Gastrocnemius medialis (tissue), 4 donors: Measurements from ENCODE around the gene GULP1.

Experiments used
- POLR2A ChIP-seq, 2 donors: fragments of 450-650 bp; IDR thresholded peaks; one replicate each; pipeline ENCODE4 v1.6.1; 2017; ENCODE audit warnings: antibody characterized with exemption in 2 of 2, mild to moderate bottlenecking in 2 of 2, moderate library complexity in 2 of 2
- TF ChIP-seq, protein P1 (sequence below), 5 experiments: fragments of 450-650 bp in 3 of 5; fragments of 200-600 bp in 2 of 5; sonication (generic) in 2 of 5; IDR thresholded peaks in 4 of 5; conservative IDR thresholded peaks in 1 of 5; 1 replicate in 4 of 5; 2 replicates in 1 of 5; pipeline ENCODE4 v1.5.1; 2016 to 2019; ENCODE audit warnings: antibody characterized with exemption in 5 of 5, mild to moderate bottlenecking in 3 of 5, moderate library complexity in 3 of 5

DNA sequence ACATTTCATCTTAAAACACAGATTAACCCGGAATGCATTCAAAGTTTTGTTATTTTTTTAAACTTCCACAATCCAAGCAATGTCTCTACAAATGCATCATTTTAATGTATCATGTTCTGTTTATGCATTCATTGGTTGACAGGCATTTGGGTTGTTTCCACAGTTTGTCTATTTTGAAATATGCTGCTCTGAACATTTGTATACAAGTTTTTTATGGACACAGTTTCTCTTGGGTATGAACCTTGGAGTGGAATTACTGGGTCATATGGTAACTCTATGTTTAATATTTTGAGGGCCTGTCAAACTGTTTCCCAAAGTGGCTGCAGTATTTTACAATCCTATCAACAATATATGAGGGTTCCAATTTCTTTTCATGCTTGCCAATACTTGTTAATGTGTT lies 57.3 kb downstream of the GULP1 start:
- TF ChIP-seq, protein P1, sequence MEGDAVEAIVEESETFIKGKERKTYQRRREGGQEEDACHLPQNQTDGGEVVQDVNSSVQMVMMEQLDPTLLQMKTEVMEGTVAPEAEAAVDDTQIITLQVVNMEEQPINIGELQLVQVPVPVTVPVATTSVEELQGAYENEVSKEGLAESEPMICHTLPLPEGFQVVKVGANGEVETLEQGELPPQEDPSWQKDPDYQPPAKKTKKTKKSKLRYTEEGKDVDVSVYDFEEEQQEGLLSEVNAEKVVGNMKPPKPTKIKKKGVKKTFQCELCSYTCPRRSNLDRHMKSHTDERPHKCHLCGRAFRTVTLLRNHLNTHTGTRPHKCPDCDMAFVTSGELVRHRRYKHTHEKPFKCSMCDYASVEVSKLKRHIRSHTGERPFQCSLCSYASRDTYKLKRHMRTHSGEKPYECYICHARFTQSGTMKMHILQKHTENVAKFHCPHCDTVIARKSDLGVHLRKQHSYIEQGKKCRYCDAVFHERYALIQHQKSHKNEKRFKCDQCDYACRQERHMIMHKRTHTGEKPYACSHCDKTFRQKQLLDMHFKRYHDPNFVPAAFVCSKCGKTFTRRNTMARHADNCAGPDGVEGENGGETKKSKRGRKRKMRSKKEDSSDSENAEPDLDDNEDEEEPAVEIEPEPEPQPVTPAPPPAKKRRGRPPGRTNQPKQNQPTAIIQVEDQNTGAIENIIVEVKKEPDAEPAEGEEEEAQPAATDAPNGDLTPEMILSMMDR (IDR thresholded peaks at IDR 0.05 in 4 of 5, conservative IDR thresholded peaks at IDR 0.05 in 1 of 5) = no peak
- no peak for TF ChIP-seq POLR2A (IDR thresholded peaks at IDR 0.05)
